Suprapubic skin (tissue), 4 donors: Measurements from ENCODE around the gene MAP2.

Experiments
- EP300 ChIP-seq: sonication (generic); formaldehyde crosslinking; IDR thresholded peaks from one replicate; pipeline ENCODE4 v1.6.1; 2017; ENCODE audit warnings: antibody characterized with exemption
- POLR2A ChIP-seq, 2 donors: fragments of 450-650 bp; IDR thresholded peaks; one replicate each; pipeline ENCODE4 v1.6.1; 2017; ENCODE audit warnings: antibody characterized with exemption in 2 of 2, mild to moderate bottlenecking in 2 of 2, moderate library complexity in 2 of 2
- POLR2AphosphoS5 ChIP-seq, 3 donors: sonication (generic); formaldehyde crosslinking; IDR thresholded peaks; one replicate each; pipeline ENCODE4 v1.6.1; 2017; ENCODE audit warnings: antibody characterized with exemption in 3 of 3
- TF ChIP-seq, protein P1 (sequence below), 2 donors: fragments of 200-600 bp in 1 of 2; fragments of 450-650 bp in 1 of 2; sonication (generic) in 1 of 2; IDR thresholded peaks; one replicate each; pipeline ENCODE4 v1.5.1; 2016 to 2019; ENCODE audit warnings: antibody characterized with exemption in 2 of 2, mild to moderate bottlenecking in 1 of 2, moderate library complexity in 1 of 2

DNA sequence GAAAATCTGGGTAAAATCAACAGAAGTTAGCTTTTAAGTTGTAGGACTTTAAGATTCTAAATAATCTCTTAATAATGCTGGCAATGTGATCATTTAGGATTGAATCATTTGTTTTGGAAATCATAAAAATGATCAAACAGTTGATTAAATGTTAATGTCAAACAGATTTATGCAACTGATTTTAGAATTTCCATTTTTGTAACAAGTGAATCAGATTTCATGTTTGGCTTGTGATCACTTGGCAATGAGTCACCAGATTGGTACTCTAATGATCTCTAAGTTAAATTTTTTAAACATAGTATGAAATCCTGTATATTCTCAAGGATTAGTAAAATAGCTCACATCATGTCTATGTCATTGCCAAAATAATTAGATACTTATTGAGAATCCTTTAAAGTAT, 297.6 kb downstream of the MAP2 start:
- TF ChIP-seq EP300 (no peak), POLR2A (IDR thresholded peaks at IDR 0.05) (no peak), POLR2AphosphoS5 (IDR thresholded peaks at IDR 0.05) (no peak)
- TF ChIP-seq, protein P1, sequence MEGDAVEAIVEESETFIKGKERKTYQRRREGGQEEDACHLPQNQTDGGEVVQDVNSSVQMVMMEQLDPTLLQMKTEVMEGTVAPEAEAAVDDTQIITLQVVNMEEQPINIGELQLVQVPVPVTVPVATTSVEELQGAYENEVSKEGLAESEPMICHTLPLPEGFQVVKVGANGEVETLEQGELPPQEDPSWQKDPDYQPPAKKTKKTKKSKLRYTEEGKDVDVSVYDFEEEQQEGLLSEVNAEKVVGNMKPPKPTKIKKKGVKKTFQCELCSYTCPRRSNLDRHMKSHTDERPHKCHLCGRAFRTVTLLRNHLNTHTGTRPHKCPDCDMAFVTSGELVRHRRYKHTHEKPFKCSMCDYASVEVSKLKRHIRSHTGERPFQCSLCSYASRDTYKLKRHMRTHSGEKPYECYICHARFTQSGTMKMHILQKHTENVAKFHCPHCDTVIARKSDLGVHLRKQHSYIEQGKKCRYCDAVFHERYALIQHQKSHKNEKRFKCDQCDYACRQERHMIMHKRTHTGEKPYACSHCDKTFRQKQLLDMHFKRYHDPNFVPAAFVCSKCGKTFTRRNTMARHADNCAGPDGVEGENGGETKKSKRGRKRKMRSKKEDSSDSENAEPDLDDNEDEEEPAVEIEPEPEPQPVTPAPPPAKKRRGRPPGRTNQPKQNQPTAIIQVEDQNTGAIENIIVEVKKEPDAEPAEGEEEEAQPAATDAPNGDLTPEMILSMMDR (IDR thresholded peaks at IDR 0.05), result no peak
